ENCODE measurements around the gene E2F1. TPM values are rescaled to one million over a fixed set of nuclear protein-coding genes. Genes with fewer than 3 reads are reported as not detected.
A peak's percentile ranks its signal among the peaks of the same experiment; 100 is the strongest.
"Not testable (repeated sequence)": the region's sequence is repeated elsewhere in the genome, so short reads cannot be mapped to it uniquely, and the experiment has no call there.

Gene E2F1
- total RNA-seq, 1 experiment from 2014 or later: 48.7 TPM

DNA sequence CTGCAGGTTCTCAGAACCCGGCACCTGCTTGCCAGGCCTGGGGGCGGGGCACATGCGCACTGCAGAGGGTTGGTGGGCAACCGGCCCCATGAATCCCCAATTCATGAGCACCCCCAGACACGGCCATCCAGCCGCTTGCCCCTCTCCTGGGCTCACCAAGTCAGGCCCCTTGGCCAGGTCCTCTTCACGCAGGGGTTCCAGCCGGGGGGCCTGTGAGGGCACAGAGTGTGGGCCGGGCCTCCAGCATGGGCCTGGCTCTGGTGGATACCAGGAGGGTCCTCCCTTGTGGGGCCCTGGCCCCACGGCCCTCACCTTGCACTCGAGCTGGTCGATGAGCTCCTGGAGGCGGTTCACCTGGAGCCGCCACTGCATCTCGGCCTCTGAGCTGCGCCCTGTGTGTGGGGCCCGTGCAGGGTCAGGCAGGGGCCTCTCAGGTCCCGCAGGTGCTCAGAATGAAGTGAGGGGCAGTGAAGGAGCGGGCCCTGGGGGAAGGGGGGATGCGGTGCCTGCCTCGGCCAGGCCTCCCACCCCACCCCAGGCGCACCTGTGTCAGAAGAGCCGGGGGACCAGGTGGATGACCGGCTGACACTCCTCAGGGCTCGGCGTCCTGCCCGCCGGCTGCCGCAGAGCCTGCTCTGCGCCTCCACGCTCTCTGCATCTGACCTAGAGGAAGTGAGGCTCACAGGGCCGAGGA lies 26.7 kb downstream of the E2F1 start:
- no peak for DNase-seq (ENCODE audit: low read depth)

GRCh38 chr20:33658929-33659328 lies 27.3 kb downstream of the E2F1 start:
- no peak for DNase-seq (ENCODE audit: low read depth)

GRCh38 chr20:33658510-33658909 lies 27.7 kb downstream of the E2F1 start:
- DNase-seq (ENCODE audit: low read depth): no peak

DNA sequence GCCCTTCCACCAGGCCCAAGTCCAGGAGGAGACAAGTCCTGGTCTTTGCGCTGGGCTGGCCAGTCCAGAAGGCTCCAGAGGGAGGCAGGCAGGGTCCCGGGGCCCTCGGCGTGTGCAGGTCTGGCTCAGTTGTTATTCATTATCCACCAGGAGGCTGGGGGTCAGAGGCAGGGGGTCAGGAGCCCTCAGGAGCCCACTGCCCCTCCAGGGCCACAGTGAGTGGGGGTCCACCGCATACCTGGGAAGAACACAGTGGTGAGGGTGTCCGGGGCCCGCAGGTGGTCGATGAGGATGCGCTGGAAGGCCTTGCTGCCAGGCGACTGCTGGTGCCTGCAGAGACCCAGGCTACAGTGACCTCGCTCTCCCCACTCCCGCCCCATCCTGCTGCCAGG lies 28.5 kb downstream of the E2F1 start:
- no peak for DNase-seq (ENCODE audit: low read depth)

- no peak for DNase-seq (ENCODE audit: low read depth)
Observed at GRCh38 chr20:33656783-33657703, 29.1 kb downstream of the E2F1 start.

GRCh38 chr20:33656010-33656782 lies 30.0 kb downstream of the E2F1 start:
- DNase-seq (ENCODE audit: low read depth): no peak

- DNase-seq (ENCODE audit: low read depth): no peak
Observed at GRCh38 chr20:33655164-33655563, 31.0 kb downstream of the E2F1 start.

DNA sequence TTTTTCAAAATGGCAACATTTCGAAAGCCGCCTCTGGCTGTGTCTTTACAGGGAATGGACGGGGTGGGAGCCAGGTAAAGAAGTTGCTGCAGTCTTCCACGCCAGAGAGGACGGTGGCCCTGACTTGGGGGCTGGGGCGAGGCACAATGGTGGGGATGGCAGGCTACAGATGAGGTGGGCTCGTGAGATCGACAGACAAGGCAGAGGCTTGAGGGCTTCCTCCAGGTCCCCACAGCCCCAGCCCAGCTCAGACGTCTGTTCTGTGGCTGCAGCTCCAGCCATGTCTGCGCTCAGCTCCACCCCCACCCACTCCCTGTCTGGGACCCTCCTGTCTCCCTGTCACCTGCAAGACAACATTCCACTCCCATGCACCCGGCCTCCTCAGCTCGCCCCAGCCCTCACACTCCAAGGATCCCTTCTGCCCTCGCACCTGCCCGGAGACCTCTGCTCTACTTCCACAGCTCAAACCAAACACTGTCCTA lies 31.5 kb downstream of the E2F1 start:
- no peak for DNase-seq (ENCODE audit: low read depth)

GRCh38 chr20:33653900-33654596 lies 32.1 kb downstream of the E2F1 start:
- no peak for DNase-seq (ENCODE audit: low read depth)

DNA sequence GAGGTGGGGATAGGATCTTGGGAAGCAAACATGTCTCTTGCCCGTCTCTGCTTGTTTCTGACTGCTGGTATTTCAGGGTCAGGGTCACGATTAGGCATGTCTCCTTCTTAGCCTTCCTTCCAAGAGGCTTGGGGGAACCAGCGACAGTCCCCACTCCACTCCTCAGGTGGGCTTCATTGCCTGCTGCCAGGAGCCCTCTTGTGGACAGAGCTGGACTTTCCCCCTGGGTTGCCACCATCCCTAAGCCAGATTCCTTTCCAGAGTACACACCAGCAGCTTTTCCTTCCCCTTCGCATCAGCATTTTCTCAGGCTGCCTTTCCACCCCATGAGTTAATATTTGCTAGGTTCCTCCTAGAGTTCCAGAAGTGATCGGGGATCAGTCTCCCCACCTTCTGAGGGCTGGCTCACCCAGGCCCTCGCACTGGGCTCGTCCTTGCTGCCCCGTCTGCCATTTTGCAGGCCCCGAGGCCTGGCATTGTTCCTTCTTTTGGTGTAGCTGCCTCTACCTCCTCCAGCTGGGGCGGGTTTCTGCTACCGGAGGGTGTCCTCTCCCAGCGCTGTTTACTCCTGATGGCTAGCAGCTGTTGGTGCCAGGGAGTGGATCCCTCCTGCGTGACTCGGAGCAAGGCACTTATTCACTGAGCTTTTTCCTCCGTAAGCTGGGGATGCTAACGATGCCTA lies 32.8 kb downstream of the E2F1 start:
- DNase-seq (ENCODE audit: low read depth): peak; percentile 61

DNA sequence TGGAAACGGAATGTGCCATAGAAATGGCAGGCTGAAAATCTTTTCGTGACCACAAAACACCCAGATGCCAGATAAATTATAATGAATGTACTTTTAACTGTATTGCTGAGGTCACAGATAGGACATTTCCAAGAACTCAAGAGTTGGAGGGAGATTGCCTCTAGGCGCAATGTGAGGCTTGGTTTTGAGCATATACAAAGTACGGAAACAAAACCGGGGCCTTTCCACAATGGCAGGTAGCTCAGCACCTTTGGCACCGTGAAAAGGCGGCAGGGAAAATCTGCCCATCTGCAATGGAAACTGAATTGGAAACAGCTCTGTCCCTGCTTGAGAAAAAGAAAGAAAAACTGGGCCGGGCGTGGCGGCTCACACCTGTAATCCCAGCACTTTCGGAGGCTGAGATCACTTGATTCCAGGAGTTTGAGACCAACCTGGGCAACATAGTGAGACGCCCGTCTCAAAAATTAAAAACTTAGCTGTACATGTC lies 34.6 kb downstream of the E2F1 start:
- DNase-seq (ENCODE audit: low read depth): no peak

DNA sequence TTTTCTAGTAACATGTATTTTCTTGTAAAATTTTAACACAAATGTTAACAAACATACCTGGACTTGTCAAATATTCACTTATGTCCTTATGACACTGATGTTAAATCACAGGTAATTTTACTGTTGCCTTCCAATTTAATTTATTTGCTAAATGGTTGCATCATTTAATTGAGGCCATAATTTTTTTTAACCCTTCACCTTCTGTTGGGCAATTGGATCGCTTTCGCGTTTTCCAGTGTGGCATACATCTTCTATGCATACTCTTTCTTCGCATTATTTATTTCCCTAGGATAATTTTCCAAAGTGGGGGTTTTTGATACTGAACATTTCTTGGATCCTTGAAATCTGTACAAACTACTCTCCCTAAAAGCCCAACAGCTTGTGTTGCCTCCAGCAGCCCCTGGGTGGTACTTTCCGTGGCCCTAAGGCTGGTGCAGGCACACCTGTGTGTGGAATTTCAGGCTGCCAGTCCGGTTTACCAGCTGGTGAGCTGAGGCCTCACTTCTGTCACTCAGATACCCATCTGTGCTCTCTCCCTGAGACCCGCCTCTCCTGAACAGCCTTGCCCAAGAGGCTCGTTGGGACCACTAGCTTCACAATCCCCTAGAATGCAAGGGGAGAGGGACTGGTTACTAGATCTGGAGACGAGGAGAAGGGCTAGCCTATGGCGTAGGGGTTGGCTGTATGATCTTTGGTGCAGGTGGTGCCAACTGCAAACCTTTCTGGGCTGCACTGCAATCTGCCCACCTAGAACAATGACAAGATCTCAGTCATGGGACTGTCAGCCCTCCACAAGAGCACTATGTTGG lies 35.2 kb downstream of the E2F1 start:
- DNase-seq (ENCODE audit: low read depth): no peak

DNA sequence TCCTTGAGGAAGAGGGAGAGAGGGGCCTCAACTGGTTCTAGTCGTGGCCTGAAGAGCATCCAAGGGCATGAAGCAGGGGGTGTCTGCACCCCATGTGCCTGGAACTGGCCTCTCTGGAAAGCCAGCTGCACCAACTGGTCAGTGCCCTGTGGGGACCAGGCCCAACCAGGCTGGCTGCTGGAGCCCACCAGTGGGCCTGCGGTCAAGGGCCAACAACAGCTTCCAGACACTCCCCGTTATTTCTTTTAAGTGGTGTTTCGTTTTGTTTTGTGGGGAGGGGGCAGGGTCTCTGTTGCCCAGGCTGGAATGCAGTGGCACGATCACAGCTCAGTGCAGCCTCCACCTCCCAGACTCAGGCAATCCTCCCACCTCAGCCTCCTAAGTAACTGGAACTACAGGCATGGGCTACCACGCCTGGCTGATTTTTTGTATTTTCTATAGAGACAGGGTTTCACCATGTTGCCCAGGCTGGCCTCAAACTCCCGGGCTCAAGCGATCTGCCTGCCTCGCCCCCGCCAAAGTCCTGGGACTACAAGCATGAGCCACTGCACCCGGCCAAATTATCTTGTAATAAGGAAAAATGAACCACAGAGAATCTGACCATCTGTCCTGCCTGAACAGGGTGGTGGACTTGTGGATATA lies 36.0 kb downstream of the E2F1 start:
- no peak for DNase-seq (ENCODE audit: low read depth)

DNA sequence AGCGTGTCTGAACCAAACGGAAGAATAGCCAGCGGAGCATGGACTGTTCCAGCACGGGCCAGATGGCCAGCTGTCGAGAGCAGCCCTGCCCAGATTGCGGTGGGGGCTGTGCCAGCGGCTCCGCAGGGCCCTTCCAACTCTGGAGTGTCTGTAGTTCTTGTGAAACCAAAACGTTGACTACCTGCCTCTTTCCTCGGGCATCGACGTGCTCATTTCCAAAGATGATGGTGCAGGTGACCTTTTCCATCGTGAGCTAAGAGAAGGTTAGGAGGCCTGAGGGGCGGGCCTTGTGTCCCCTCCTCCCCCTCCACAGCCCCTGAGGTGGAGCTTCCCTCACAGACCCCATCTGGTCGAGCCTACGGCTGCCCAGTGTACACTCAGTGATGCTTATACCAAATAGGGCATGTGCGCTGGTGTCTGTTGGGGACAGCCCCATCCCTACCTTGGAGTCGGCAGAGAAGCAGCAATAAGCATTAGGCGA lies 36.9 kb downstream of the E2F1 start:
- no peak for DNase-seq (ENCODE audit: low read depth)

GRCh38 chr20:33648396-33649004 lies 37.7 kb downstream of the E2F1 start:
- DNase-seq (ENCODE audit: low read depth): no peak

GRCh38 chr20:33647603-33648395 lies 38.4 kb downstream of the E2F1 start:
- peak; percentile 34 for DNase-seq (ENCODE audit: low read depth)

- DNase-seq (ENCODE audit: low read depth): not testable (repeated sequence)
Observed at GRCh38 chr20:33646959-33647602, 39.1 kb downstream of the E2F1 start.

Data from HT1080 (cell line).